HepG2 (cell line): ENCODE measurements around the gene AQP10. TPM values are rescaled to one million over a fixed set of nuclear protein-coding genes. Genes with fewer than 3 reads are reported as not detected.

ENCODE experiments used
- ARID2 ChIP-seq: sonication (generic); formaldehyde crosslinking; IDR thresholded peaks from 2 replicates; pipeline ENCODE4 v1.8.1; 2022; ENCODE audit warnings: mild to moderate bottlenecking, missing genetic modification reagents, borderline replicate concordance
- CCAR2 ChIP-seq: fragments of 200-400 bp; formaldehyde crosslinking; optimal IDR thresholded peaks from 2 replicates; pipeline ENCODE3; 2018; ENCODE audit warnings: low read depth, mild to moderate bottlenecking, low read length, moderate library complexity
- E2F5 ChIP-seq: sonication (generic); formaldehyde crosslinking; conservative IDR thresholded peaks from 2 replicates; pipeline ENCODE4 v1.4.0; 2020; ENCODE audit warnings: missing genetic modification reagents
- KDM2A ChIP-seq: sonication (generic); formaldehyde crosslinking; IDR thresholded peaks from 2 replicates; pipeline ENCODE4 v1.4.0; 2020; ENCODE audit warnings: low read depth, missing genetic modification reagents, borderline replicate concordance
- KIAA2018 ChIP-seq: sonication (generic); formaldehyde crosslinking; IDR thresholded peaks from 2 replicates; pipeline ENCODE4 v1.5.0; 2020; ENCODE audit warnings: mild to moderate bottlenecking, missing genetic modification reagents, borderline replicate concordance
- MTF2 ChIP-seq: sonication (generic); formaldehyde crosslinking; IDR thresholded peaks from 2 replicates; pipeline ENCODE4 v1.5.0; 2020; ENCODE audit warnings: missing genetic modification reagents, borderline replicate concordance
- MYC ChIP-seq: sonication (generic); formaldehyde crosslinking; IDR thresholded peaks from 2 replicates; pipeline ENCODE4 v1.9.0; 2021; ENCODE audit warnings: missing genetic modification reagents, borderline replicate concordance
- RNF219 ChIP-seq: sonication (generic); formaldehyde crosslinking; IDR thresholded peaks from 2 replicates; pipeline ENCODE4 v1.5.0; 2020; ENCODE audit warnings: mild to moderate bottlenecking, missing genetic modification reagents
- SOX6 ChIP-seq, 2 experiments: fragments of 450-650 bp in 1 of 2; sonication (generic) in 1 of 2; formaldehyde crosslinking in 1 of 2; IDR thresholded peaks; 2 replicates each; pipeline versions ENCODE4 v1.4.0 to v1.6.1; 2017 to 2020; ENCODE audit warnings: antibody characterized with exemption in 1 of 2, mild to moderate bottlenecking in 1 of 2, missing genetic modification reagents in 1 of 2
- TBX3 ChIP-seq: fragments of 450-650 bp; IDR thresholded peaks from 2 replicates; pipeline ENCODE4 v1.6.1; 2017; ENCODE audit warnings: antibody characterized with exemption, mild to moderate bottlenecking, inconsistent platforms, borderline replicate concordance
- ZBED4 ChIP-seq: sonication (generic); formaldehyde crosslinking; IDR thresholded peaks from 2 replicates; pipeline ENCODE4 v1.4.0; 2020; ENCODE audit warnings: missing genetic modification reagents, borderline replicate concordance
- ZNF558 ChIP-seq: sonication (generic); formaldehyde crosslinking; IDR thresholded peaks from 2 replicates; pipeline ENCODE4 v1.9.0; 2022; ENCODE audit warnings: mild to moderate bottlenecking, missing genetic modification reagents, borderline replicate concordance
- polyA plus RNA-seq, 8 experiments: library from polyadenylated mRNA; depleted of rRNA in 3 of 8; stranded (reverse) in 7 of 8; unstranded in 1 of 8; fragments of >200 nt; fragmentation: Illumina TruSeq in 4 of 8; extraction: Trizol in 4 of 8; gene quantifications; 2 replicates each; pipeline versions ENCODE4 v1.2.1 to v1.2.3, GENCODE V29; 2011 to 2016; ENCODE audit warnings: low read depth in 4 of 8, missing spikeins in 1 of 8, mixed read lengths in 1 of 8; ENCODE audit not compliant: insufficient read depth in 1 of 8
- total RNA-seq, 5 experiments: library from RNA; depleted of rRNA; stranded (reverse); fragments of >200 nt; fragmentation: Illumina TruSeq; extraction: Trizol; gene quantifications; 2 replicates each; pipeline ENCODE4 v1.2.3, GENCODE V29; 2016; ENCODE audit warnings: low read depth in 1 of 5

AQP10 gene
- total and polyA plus RNA-seq, 2 of the 13 experiments (the other 11 are each of a cell fraction or from before 2014, with no cell fraction given): 0.30 TPM; not detected in 1

GRCh38 chr1:154335025-154335714 lies 14.3 kb downstream of the AQP10 start (continued):
- TF ChIP-seq ZNF558 (CRISPR knock-in tag): no peak
- TF ChIP-seq MTF2 (CRISPR knock-in tag): no peak
- TF ChIP-seq CCAR2: no peak
- TF ChIP-seq RNF219 (CRISPR knock-in tag): no peak
- no peak for TF ChIP-seq SOX6 (IDR thresholded peaks at IDR 0.05)
- no peak for TF ChIP-seq SOX6 (CRISPR knock-in tag; IDR thresholded peaks at IDR 0.05)
- TF ChIP-seq KIAA2018 (CRISPR knock-in tag): no peak
- peak; percentile 42; the same call in 1 of the 2 replicates for TF ChIP-seq MYC (CRISPR knock-in tag)
- no peak for TF ChIP-seq ZBED4 (CRISPR knock-in tag)
- TF ChIP-seq TBX3: no peak
- no peak for TF ChIP-seq E2F5 (CRISPR knock-in tag)
- TF ChIP-seq ARID2 (CRISPR knock-in tag): no peak
- 0 out of 2 replicates have a peak, but pooled peaks have one; percentile 37 for TF ChIP-seq KDM2A (CRISPR knock-in tag)
